ENCODE measurements around the gene SLC6A5. TPM values are rescaled to one million over a fixed set of nuclear protein-coding genes. Genes with fewer than 3 reads are reported as not detected.

Gene SLC6A5
- total RNA-seq, 1 experiment from 2014 or later, result not detected

GRCh38 chr11:20621679-20622078, 22.3 kb downstream of the SLC6A5 start:
- intact Hi-C loops (cut with micrococcal nuclease), result no loop called here

GRCh38 chr11:20623252-20623651, 23.8 kb downstream of the SLC6A5 start:
- no peaks in the 10 kb centered on the region for H3K79me2 ChIP-seq (ENCODE audit: insufficient read depth, low read length)
- ChIA-PET POLR2A (no interaction called here), RAD21 (ENCODE audit: low non-redundant PET in 1 of 2, low total read pairs in 2 of 2, uncharacterized antibody in 2 of 2, unreplicated experiment in 2 of 2) (no interaction called here), CTCF (no interaction called here)
- H3K4me2 ChIP-seq (ENCODE audit: low read length), result no peak overlapping the region
- TF ChIP-seq POLR2A (IDR thresholded peaks at IDR 0.05; ENCODE audit: borderline replicate concordance, extremely low read depth, insufficient read depth, insufficient read length), result no peak
- no peak for TF ChIP-seq CBX3 (IDR thresholded peaks at IDR 0.05; ENCODE audit: low read depth)
- no peak for TF ChIP-seq ZFX (IDR thresholded peaks at IDR 0.05)
- no peak for TF ChIP-seq EZH2 (IDR thresholded peaks at IDR 0.05)
- TF ChIP-seq FOSL1 (IDR thresholded peaks at IDR 0.05; ENCODE audit: low read depth), result no peak
- TF ChIP-seq ZBTB33 (IDR thresholded peaks at IDR 0.05; ENCODE audit: extremely low read depth, insufficient replicate concordance, low read length), result no peak
- no peak for TF ChIP-seq SP1 (IDR thresholded peaks at IDR 0.05; ENCODE audit: low read depth)
- TF ChIP-seq YY1 (IDR thresholded peaks at IDR 0.05; ENCODE audit: extremely low read depth, insufficient replicate concordance, low read depth, low read length), result no peak
- no peak for TF ChIP-seq SIN3A (IDR thresholded peaks at IDR 0.05; ENCODE audit: low read depth)
- TF ChIP-seq SRF (IDR thresholded peaks at IDR 0.05; ENCODE audit: low read depth), result no peak
- TF ChIP-seq RAD21 (IDR thresholded peaks at IDR 0.05; ENCODE audit: low read depth), result no peak
- TF ChIP-seq TCF7L2 (IDR thresholded peaks at IDR 0.05; ENCODE audit: borderline replicate concordance, extremely low read depth, insufficient read depth, insufficient read length), result no peak
- TF ChIP-seq ATF3 (IDR thresholded peaks at IDR 0.05), result no peak
- TF ChIP-seq ELF1 (IDR thresholded peaks at IDR 0.05; ENCODE audit: borderline replicate concordance, low read depth), result no peak
- no peak for TF ChIP-seq ZNF274 (IDR thresholded peaks at IDR 0.05; ENCODE audit: low read depth, low read length)
- H3K27ac ChIP-seq (ENCODE audit: low read depth, low read length), result no peak overlapping the region
- H3K9me3 ChIP-seq (ENCODE audit: control insufficient read depth in 1 of 2, insufficient read depth in 1 of 2, low read depth in 1 of 2, low read length in 2 of 2), result no peaks in the 10 kb centered on the region
- DNase-seq (ENCODE audit: low read depth, low spot score) (no peak), ATAC-seq (no peak)
- H3K9ac ChIP-seq (ENCODE audit: low read length), result no peak overlapping the region
- H3K9me2 ChIP-seq (ENCODE audit: insufficient read depth), result no peaks in the 10 kb centered on the region
- H2AFZ ChIP-seq (ENCODE audit: low read depth, low read length, poor library complexity, severe bottlenecking), result no peak overlapping the region
- no peaks in the 10 kb centered on the region for H4K20me1 ChIP-seq (ENCODE audit: insufficient read depth)
- H3K4me3 ChIP-seq (replicated peaks in 1 of 2; ENCODE audit: low read depth in 1 of 2, low read length in 2 of 2), result no peak overlapping the region
- intact Hi-C loops (cut with micrococcal nuclease), result no loop called here
- H3K27me3 ChIP-seq (ENCODE audit: insufficient read depth, low read length), result peaks cover 31% of the 10 kb centered on the region; the same call in 1 of the 2 replicates
- H3K4me1 ChIP-seq (ENCODE audit: control insufficient read depth in 1 of 2, insufficient read depth in 2 of 2, low read length in 2 of 2), result no peaks in the 10 kb centered on the region
- H3K36me3 ChIP-seq (ENCODE audit: control insufficient read depth in 1 of 2, insufficient read depth in 2 of 2, low read length in 2 of 2), result no peaks in the 10 kb centered on the region
- no TSS peak for BruUV-seq (replicated peaks)

More at GRCh38 chr11:20621679-20622078, 22.3 kb downstream of the SLC6A5 start:
- Histone ChIP-seq H3K4me1 (ENCODE audit: control insufficient read depth in 1 of 2, insufficient read depth in 2 of 2, low read length in 2 of 2) (no peaks in the 10 kb centered on the region), H3K9ac (ENCODE audit: low read length) (no peak overlapping the region), H3K9me3 (ENCODE audit: control insufficient read depth in 1 of 2, insufficient read depth in 1 of 2, low read depth in 1 of 2, low read length in 2 of 2) (no peaks in the 10 kb centered on the region), H2AFZ (ENCODE audit: low read depth, low read length, poor library complexity, severe bottlenecking) (no peak overlapping the region), H3K9me2 (ENCODE audit: insufficient read depth) (no peaks in the 10 kb centered on the region), H3K27ac (ENCODE audit: low read depth, low read length) (no peak overlapping the region), H3K36me3 (ENCODE audit: control insufficient read depth in 1 of 2, insufficient read depth in 2 of 2, low read length in 2 of 2) (no peaks in the 10 kb centered on the region), H3K4me2 (ENCODE audit: low read length) (no peak overlapping the region), H4K20me1 (ENCODE audit: insufficient read depth) (no peaks in the 10 kb centered on the region), H3K79me2 (ENCODE audit: insufficient read depth, low read length) (no peaks in the 10 kb centered on the region), H3K4me3 (replicated peaks in 1 of 2; ENCODE audit: low read depth in 1 of 2, low read length in 2 of 2) (no peak overlapping the region), H3K27me3 (ENCODE audit: insufficient read depth, low read length) (peaks cover 45% of the 10 kb centered on the region; the same call in 1 of the 2 replicates)
- TF ChIP-seq MAX (IDR thresholded peaks at IDR 0.05) (no peak), POLR2A (IDR thresholded peaks at IDR 0.05; ENCODE audit: borderline replicate concordance, extremely low read depth, insufficient read depth, insufficient read length) (no peak)
- BruUV-seq (replicated peaks), result no TSS peak
- DNase-seq (ENCODE audit: low read depth, low spot score) (no peak), ATAC-seq (no peak)
- ChIA-PET POLR2A (no interaction called here), RAD21 (ENCODE audit: low non-redundant PET in 1 of 2, low total read pairs in 2 of 2, uncharacterized antibody in 2 of 2, unreplicated experiment in 2 of 2) (no interaction called here), CTCF (no interaction called here)

All from HCT116 (cell line).